Measurements from ENCODE around the gene CSF1.

Gene CSF1

GRCh38 chr1:109977225-109977624 lies 66.6 kb downstream of the CSF1 start:
- Mint-ChIP-seq H3K27ac (no peak overlapping the region), H3K27me3 (ENCODE audit: low read depth) (peaks cover 18% of the 10 kb centered on the region), H3K9me3 (no peaks in the 10 kb centered on the region), H3K4me3 (no peak overlapping the region), H3K36me3 (ENCODE audit: low read depth) (peaks cover 1% of the 10 kb centered on the region), H3K4me1 (ENCODE audit: low read depth) (peaks cover 4% of the 10 kb centered on the region)

GRCh38 chr1:109977657-109978378 lies 67.2 kb downstream of the CSF1 start:
- H3K4me1 Mint-ChIP-seq (ENCODE audit: low read depth), result peaks cover 4% of the 10 kb centered on the region
- H3K9me3 Mint-ChIP-seq, result no peaks in the 10 kb centered on the region
- no peak overlapping the region for H3K4me3 Mint-ChIP-seq
- H3K27me3 Mint-ChIP-seq (ENCODE audit: low read depth), result peaks cover 15% of the 10 kb centered on the region
- peaks cover 1% of the 10 kb centered on the region for H3K36me3 Mint-ChIP-seq (ENCODE audit: low read depth)
- H3K27ac Mint-ChIP-seq, result no peak overlapping the region

GRCh38 chr1:109978761-109979488 lies 68.3 kb downstream of the CSF1 start:
- Mint-ChIP-seq H3K4me1 (ENCODE audit: low read depth) (peaks cover 8% of the 10 kb centered on the region), H3K4me3 (no peak overlapping the region), H3K9me3 (no peaks in the 10 kb centered on the region), H3K27me3 (ENCODE audit: low read depth) (peaks cover 9% of the 10 kb centered on the region), H3K36me3 (ENCODE audit: low read depth) (peaks cover 1% of the 10 kb centered on the region), H3K27ac (no peak overlapping the region)

- H3K36me3 Mint-ChIP-seq (ENCODE audit: low read depth), result peaks cover 2% of the 10 kb centered on the region
- no peak overlapping the region for H3K27ac Mint-ChIP-seq
- no peaks in the 10 kb centered on the region for H3K9me3 Mint-ChIP-seq
- H3K4me1 Mint-ChIP-seq (ENCODE audit: low read depth), result peaks cover 10% of the 10 kb centered on the region
- H3K27me3 Mint-ChIP-seq (ENCODE audit: low read depth), result peaks cover 9% of the 10 kb centered on the region
- H3K4me3 Mint-ChIP-seq, result no peak overlapping the region
These were observed 68.9 kb downstream of the CSF1 start for GRCh38 chr1:109979489-109980091.
